GM21367 (cell line): ENCODE data around the gene CD81.

Source experiments
- ATAC-seq: cut with Tn5 transposase; IDR thresholded peaks from one replicate; pipeline ENCODE4 v1.9.1; 2021; ENCODE audit not compliant: unreplicated experiment

Gene CD81

GRCh38 chr11:2433106-2433925 is 56.2 kb downstream of the CD81 start:
- ATAC-seq, result no peak

GRCh38 chr11:2434008-2434407 is 56.9 kb downstream of the CD81 start:
- no peak for ATAC-seq

- no peak for ATAC-seq
These were observed 57.6 kb downstream of the CD81 start for GRCh38 chr11:2434506-2435255.

GRCh38 chr11:2435288-2436012 is 58.3 kb downstream of the CD81 start:
- ATAC-seq, result no peak

GRCh38 chr11:2436013-2436520 is 59.0 kb downstream of the CD81 start:
- ATAC-seq, result no peak

- ATAC-seq, result no peak
These were observed 59.5 kb downstream of the CD81 start for GRCh38 chr11:2436521-2437031.

GRCh38 chr11:2437516-2437915 is 60.4 kb downstream of the CD81 start:
- ATAC-seq, result no peak

- no peak for ATAC-seq
These were observed 62.7 kb downstream of the CD81 start for GRCh38 chr11:2439820-2440219.

- no peak for ATAC-seq
These were observed 63.5 kb downstream of the CD81 start for GRCh38 chr11:2440646-2441045.

- no peak for ATAC-seq
These were observed 64.1 kb downstream of the CD81 start for GRCh38 chr11:2441171-2441570.

- ATAC-seq, result no peak
These were observed 65.5 kb downstream of the CD81 start for GRCh38 chr11:2442589-2442988.

- no peak for ATAC-seq
These were observed 66.3 kb downstream of the CD81 start for GRCh38 chr11:2443406-2443805.

GRCh38 chr11:2443881-2444820 is 67.0 kb downstream of the CD81 start, which contains the start of gene TRPM5:
TSS of gene TRPM5 (minus strand) at chr11:2444514. CDS start at chr11:2423036, 21,478 bp downstream.
- ATAC-seq, result no peak

GRCh38 chr11:2444821-2445745 is 68.0 kb downstream of the CD81 start, which contains the start of gene KCNQ1:
TSS of gene KCNQ1 (plus strand) at chr11:2445008. CDS start at chr11:2445099, 91 bp downstream.
- no peak for ATAC-seq

GRCh38 chr11:2445746-2446551 is 68.8 kb downstream of the CD81 start:
- no peak for ATAC-seq

- no peak for ATAC-seq
These were observed 69.6 kb downstream of the CD81 start for GRCh38 chr11:2446590-2447252.
